GM19452 (cell line): ENCODE data around the gene CXCL9.
"Not testable (repeated sequence)": the region's sequence is repeated elsewhere in the genome, so short reads cannot be mapped to it uniquely, and the experiment has no call there.

Experiments
- ATAC-seq: cut with Tn5 transposase; IDR thresholded peaks from one replicate; pipeline ENCODE4 v1.9.1; 2021; ENCODE audit not compliant: unreplicated experiment

Gene CXCL9

DNA sequence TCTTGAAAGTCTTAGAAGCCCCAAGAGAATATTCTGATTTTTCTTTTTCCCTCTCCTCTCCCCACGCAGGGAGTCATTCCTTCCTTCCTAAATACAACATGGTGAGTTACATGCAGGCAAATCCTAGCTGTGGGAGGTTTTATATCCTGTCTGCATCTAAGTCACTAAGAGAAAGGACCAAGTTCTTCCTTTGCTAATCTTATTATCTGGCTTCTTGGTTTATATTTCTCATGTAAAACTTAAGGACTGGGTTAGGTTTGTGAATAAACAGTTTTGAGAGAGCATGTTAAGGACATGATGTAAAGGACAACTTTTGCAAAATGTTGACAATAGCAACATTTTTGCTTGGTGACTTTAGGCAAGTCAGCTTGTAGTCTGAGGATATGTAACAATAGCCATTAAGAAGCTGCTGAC is 5.1 kb upstream of the CXCL9 start:
- ATAC-seq: no peak

DNA sequence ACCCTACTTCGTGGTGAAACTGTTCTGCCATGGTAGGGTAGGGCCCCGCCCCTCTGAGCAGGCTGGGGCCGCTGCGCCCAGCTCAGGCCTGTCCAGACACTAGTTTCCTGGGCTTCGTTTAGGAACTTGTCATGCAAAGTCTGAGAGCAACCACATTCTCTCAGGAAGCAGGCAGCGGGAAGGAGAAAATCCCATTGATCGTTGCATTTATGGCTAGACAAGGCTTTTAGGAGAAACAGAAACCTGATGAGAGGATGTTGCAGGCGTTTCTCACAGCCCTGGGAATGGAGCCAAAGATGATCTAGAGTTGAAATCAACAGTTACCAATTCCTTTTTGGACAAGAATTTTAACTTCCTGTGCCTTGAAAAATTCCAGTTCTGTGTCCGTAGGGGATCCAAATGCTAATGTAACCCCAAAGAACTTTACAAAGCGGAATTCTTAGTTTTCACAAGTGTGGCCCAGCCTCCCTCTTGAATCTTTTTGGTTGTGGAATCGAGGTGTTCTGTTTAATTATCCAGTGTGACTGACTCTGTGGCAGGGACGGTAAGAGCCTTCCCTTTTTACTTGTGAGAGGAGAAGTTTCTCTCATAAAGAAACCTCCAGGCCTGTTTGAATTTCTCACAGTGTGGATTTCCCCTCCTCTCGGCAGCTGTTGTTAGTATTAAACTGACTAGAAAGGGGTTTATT is 4.5 kb upstream of the CXCL9 start:
- ATAC-seq: peak; percentile 69

DNA sequence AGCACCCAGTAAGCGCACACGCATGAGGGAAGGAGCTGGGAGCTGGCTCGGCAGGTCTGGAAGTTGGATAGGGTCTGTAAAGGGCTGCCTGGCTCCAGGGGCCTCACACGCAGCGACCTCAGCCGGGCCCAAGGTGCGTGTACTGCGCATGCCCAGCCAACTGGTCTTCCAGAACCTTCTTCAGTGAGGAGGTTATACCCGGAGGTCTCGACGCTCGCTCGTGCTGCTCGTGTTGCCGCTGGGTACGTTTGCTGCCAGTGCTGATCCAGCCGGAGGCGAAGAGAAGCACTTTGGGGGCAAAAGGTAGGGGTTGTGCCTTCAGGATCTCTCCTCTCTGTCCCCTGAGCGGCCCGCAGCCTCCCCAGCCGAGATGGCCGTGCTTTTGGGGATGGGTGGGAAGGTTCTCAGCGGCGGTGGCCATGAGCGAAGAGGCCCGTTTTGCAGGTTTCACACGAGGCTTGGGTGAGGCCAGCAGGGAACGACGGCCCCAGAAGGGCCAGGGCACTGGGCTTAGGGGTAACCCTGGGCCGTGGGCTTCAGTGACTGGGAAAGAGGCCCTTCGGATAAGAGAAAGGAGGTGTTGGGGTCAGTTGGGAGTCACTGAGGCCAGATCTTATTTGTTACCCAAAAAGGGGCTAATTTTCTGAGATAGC is 3.8 kb upstream of the CXCL9 start:
- ATAC-seq: no peak

DNA sequence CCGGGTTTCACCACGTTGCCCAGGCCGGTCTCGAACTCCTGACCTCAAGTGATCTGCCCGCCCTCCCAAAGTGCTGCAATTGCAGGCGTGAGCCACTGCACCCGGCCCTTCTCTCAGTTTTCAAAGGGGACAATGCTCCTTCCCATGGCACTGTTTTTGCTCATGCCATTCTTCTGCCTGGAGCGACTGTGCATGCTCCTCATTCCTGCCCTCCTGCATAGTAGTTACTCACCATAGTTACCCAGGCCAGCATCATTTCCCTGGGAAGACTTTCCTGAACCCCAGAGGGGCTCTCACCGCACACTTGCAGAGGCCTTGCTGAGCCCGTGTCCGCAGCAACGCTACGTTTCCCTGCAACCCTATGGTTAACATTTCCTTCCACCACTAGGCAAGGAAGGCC is 3.3 kb upstream of the CXCL9 start:
- ATAC-seq: no peak

DNA sequence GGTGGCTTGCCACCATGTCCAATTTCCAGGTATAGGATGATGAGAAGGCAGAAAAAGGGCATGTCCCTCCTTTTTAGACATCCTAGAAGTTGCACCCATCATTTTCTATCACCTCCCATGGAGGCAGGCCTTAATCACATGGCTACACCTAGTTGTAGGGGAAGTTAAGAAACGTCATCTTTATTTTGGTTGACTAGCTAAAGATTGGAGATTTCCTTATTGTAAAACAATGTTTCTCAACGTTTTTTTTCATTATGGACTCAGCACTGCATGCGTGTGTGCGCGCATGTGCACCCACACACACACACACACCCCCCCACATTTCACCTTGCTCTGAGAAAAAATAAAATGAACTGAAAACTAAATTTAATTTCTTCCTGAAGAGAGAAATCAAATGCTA is 2.0 kb upstream of the CXCL9 start:
- ATAC-seq: no peak

DNA sequence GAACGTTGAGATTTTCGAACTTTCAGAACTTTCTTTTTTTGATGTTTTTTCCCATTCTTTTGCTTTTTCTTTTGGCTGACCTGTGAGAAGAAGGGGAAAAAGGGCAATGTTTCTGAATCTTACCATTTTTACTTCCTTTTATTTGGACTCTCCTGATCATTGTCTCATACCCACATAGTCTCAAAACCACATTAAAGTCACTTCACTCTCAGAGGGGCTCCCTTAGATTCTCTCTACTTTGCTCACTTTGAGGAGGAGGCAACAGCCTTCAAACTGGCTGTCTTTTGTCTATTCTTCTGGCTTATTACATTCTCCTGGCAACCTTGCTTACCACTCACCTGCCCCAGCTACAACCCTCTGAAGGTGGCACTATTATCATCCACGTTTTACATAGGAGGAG is 3.7 kb downstream of the CXCL9 start:
- ATAC-seq: no peak

DNA sequence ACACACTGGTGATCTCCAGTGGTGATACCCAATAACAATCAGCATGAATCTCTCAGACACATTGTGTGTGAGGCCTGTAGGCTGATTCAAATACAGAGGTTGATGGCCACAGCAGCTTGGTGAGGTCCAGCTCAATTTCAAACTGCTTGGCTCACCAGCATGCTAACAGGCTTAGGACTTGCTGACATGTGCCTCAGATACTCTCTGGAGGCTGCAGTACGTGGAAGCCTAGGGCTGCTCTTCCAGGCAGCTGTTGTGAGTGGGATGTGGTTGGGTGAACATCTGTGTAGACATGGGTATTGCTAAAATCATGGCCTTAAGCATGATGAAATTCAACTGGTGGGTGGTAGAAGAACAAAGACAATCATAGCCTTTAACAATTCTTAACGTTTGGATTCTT is 4.3 kb downstream of the CXCL9 start:
- ATAC-seq: no peak

DNA sequence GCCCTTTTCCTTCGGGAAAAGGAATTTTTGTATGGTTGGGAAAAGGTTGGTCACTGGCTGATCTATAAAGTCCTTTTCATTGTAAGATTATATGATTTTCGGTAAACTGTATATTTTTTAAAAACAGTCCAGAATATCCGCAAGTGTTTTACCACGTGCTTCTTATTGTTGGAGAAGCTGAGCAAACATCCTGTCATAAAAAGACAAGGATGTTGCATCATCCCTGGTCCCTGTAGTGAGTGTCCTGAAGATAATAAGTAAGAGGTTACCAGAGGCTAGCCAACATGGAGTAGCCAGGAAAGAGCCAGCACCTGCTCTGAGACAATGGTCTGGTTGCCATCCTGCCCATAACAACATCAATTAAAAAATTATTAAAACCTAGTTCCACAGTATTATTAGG is 5.1 kb downstream of the CXCL9 start:
- no peak for ATAC-seq

DNA sequence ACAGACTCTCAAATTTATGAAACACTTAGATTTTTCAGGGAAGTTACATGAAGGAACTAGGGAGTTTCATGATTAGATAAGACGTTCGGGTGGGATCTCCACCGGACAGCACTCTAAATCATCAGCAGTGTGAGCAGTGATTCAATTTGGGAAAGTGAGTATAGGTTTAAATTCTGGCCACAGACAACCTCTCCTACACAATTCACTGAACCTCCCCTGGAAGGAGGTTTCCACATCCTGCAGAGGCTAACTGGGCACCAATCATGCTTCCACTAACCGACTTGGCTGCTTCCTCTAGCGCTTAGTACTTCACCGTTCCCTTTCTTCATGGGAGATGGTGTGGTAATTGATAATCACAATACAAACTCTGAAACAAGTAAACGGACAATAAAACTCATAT is 5.6 kb downstream of the CXCL9 start:
- no peak for ATAC-seq

DNA sequence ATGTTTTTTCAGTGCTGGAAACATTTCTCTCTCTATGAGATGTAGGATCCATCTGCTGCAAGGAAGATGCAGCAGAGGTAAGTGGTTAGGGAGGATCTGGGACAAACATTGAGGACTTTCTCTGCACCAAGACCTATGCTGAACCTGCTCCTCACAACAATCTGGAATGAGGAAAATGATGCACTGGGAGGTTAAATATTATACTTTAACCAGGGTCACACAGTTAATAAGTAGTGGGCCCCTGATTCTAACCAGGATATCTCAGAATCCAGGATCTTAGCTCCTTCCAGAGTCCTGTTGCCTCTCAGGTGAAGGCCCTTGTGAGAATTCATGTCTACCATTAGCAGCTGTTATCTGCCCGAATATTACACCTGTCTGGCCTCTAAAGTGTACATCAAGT is 7.0 kb downstream of the CXCL9 start:
- ATAC-seq: no peak

DNA sequence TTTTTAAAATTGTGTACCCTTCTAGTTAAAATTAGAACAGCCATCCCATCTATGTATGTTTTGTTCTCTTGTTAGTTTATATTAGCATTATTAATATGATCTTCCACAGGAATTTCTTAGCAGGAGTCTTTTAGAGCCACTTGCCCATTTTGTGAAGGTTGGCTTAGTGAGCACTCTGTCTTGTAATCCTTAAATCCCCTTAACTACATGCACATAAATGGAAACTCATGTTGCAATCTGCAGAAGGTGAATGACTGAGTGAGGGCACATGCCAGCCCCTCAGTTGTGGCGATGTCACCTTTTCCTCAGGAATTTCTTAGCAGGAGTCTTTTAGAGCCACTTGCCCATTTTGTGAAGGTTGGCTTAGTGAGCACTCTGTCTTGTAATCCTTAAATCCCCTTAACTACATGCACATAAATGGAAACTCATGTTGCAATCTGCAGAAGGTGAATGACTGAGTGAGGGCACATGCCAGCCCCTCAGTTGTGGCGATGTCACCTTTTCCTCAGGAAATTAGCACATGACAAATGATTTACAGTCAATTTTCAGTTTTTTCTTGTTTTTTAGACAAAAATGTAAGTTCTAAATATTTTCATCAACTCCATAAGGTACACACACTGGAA is 8.7 kb downstream of the CXCL9 start:
- not testable (repeated sequence) for ATAC-seq

DNA sequence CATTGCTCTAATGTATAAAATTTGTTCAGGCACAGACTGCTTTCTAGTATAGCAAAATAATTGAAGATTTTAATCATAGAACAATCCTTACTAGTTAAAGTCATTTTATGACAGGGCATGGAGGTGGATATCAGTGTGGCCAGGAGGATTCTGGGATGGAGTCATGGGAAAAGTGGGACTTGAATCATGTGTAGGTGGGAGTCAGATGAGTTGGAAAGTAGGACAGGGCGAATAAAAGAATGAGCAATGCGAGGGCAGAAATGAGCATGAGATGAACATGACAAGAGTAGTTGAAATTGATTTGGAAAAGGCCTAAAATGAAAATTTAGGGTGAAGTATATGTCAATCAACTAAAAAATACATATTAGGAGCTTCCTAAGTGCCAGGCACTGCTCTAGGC is 9.4 kb downstream of the CXCL9 start:
- ATAC-seq: no peak

DNA sequence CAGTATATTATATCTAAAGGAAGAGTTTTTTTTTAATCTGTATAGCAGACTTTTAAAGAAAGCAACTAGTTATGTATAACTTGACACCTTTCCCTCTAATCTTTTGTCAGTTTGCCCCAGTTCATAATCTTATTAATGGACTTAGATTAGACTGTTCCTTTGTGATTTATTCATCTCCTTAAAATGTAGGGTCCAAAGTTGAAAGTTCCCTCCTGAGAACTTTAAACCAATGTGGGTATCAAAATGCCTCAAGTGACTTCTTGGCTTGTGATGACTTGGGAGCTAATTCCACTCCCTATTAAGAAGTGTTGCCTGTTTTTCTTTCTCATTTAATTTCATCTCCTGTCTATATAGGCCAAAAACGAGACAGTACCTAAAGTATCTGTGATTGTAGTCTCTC is 10.2 kb downstream of the CXCL9 start:
- no peak for ATAC-seq

DNA sequence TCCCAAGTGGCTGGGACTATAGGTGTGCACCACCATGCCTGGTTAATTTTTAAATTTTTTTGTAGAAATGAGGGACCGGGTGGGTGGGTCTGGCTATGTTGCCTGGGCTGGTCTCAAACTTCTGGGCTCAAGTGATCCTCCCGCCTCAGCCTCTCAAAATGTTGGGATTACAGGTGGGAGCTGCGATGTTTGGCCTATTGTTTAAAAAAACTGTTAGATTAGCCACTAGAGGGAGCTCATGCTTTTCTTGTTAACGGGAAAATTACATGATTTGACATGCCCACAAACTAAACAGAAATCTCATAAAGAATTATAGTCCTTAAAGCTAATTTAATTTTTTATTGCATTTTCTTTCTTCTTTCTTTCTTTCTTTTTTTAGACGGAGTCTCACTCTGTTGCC is 11.6 kb downstream of the CXCL9 start:
- no peak for ATAC-seq

DNA sequence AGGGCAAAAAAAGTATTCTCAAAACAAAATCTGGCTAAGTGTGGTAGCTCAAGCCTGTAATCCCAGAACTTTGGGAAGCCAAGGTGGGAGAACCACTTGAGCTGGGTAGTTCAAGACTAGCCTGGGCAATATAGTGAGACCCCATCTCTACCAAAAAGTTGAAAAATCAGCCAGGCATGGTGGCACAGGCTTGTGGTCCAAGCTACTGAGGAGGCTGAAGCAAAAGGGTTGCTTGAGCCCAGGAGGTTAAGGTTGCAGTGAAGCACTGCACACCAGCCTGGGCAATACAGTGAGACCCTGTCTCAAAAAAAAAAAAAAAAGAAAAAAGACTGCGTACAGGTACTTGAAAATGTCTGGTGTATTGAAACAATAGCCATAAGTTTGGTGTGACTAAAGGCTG is 14.8 kb downstream of the CXCL9 start:
- ATAC-seq: no peak

DNA sequence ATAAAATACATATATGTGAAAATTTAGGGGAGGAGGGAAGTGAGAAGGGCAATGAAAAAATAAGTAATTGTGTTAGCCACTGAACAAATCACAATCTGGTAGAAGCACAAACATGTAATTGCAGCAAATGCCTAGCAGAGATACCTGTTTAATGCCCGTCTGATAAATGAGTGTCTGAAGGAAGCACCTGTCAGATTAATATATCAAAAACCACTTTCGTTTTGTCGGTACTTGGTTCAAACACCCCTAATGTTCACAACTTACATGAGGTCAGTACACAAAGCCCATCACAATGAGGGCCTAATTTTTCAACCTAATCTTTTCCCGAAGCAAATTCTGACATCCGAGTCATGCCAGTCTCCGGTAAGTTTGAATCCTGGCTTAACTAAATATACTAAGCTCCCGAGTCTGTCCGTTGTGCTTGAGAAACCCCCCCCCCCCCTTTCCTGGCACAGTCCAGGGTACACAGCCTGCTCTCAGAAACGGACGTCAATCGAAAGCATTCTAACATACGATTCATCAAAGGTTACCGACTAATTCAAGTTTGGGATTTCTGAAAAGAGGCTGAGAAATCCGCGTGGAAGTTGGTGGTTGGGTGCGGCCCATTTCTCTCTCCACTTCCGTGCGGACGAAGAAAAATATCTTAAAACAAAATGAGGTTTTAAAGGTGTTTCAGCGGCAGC is 17.3 kb downstream of the CXCL9 start:
- no peak for ATAC-seq

DNA sequence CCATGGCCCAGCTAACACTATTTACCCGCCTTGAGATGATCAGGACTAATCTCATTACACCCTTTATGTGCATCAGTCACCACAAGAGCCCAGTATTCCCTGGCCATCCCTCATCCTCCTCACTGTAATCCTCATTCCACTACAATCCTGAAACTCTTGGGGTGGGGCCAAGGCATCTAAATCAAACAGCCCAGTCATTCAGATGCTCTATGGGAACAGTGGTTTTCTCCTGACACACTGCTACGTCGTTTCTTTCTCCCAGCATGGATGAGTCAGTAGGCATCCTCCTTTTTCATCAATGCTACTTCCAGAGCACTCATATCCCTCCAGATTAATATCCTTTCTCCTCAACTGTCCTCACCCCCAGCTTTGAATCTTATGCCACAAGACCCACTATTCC is 22.2 kb downstream of the CXCL9 start:
- ATAC-seq: no peak

DNA sequence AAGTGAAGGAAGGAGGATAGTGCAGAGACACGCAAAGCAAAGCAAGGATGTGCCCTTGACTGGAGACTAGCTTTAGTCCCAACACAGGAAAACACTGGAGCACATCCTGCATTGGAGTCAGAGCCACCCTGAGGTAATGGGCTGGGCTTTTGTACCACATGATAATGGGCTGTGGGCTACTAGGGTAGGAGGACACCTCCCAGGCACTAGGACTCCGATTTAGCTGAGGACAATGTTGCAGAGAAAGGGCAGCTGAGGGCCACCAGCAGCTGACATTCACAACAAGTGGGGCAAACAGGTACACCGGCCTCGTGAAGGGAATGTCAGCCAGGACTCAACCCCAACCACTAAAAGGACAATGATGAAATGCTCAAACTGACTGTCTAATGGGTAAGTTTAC is 26.7 kb downstream of the CXCL9 start:
- ATAC-seq: no peak

DNA sequence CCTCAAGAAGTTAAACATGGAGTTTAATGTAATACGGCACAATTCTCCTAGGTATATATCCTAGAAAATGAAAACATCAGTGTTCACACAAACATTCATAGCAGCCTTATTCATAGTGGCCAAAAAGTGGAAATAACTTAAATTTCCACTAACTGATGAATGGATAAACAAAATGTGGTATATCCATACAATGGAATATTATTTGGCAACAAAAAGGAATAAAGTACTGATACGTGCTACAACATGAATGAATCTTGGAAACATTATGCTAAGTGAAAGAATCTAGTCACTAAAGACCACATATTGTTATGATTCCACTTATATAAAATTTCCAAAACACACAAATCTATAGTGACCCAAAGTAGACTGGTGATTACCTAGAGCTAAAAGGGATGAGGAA is 31.1 kb downstream of the CXCL9 start:
- no peak for ATAC-seq

DNA sequence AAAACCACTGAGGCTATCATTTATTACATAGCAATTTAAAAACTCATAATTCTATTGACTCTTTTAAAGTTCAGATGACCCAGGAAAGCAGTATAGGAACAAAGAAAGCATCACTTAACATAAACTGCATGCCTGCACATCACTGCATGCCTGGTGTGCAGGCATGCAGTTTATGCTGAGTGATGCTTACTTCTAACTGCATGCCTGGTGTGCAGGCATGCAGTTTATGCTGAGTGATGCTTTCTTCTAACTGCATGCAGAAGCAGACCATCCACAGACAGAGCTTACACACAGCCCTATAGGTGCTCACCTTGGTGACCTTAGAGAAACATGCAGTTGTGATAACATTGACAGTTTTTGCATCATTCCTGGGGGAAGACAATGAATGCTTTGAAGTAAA is 33.5 kb downstream of the CXCL9 start:
- no peak for ATAC-seq

DNA sequence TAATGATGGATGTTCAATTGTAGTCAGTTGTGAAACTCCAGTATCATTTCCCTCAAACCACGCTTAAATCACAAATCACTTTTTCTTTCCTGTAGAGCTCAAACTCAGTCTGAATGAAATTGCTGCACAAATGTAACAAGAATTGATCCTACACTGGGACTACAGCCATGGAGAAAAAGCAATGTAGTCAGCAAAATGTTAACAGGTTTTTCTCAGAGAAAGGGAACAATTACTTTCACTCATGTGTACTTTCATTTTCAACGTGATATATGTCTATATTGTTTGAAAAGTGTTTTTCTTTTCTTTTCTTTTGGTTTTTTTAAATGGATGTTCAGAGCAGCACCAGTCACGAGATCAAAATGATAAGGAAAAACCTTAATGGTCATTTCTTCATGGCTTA is 39.2 kb downstream of the CXCL9 start:
- ATAC-seq: no peak

DNA sequence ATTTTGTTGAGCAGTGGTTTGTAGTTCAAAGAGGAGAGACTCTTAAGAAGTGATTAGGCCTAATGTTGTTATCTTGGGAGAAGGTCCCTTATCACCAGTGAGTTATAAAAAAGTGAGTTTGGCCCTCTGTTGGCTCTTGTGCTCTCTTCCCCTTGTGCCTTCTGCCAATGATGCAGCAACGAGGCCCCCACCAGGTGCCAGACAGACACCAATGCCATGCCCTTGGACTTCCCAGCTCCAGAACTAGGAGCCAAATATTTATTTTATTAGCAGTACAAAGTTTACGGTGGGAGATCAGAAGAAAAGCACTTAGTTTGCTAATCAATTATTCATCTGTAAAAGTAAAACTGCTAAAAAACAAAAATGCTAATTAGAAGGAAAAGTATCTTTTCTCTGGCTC is 43.8 kb downstream of the CXCL9 start:
- no peak for ATAC-seq
